Measurements from ENCODE around the gene GPRIN1. TPM values are rescaled to one million over a fixed set of nuclear protein-coding genes. Genes with fewer than 3 reads are reported as not detected.

Gene GPRIN1
- total RNA-seq, 1 donor from 2014 or later: 1.9 TPM

- no peak for ATAC-seq
These were observed 32.9 kb upstream of the GPRIN1 start for GRCh38 chr5:176642675-176643490.

- no peak for ATAC-seq
These were observed 30.7 kb upstream of the GPRIN1 start for GRCh38 chr5:176640616-176641015.

- no peak for ATAC-seq
These were observed 30.0 kb upstream of the GPRIN1 start for GRCh38 chr5:176639981-176640380.

GRCh38 chr5:176639208-176639607 lies 29.3 kb upstream of the GPRIN1 start:
- no peak for ATAC-seq

GRCh38 chr5:176638437-176638836 lies 28.5 kb upstream of the GPRIN1 start:
- ATAC-seq: no peak

- no peak for ATAC-seq
These were observed 27.6 kb upstream of the GPRIN1 start for GRCh38 chr5:176637556-176637955.

- no peak for ATAC-seq
These were observed 26.5 kb upstream of the GPRIN1 start for GRCh38 chr5:176636426-176636825.

- no peak for ATAC-seq
These were observed 23.6 kb upstream of the GPRIN1 start for GRCh38 chr5:176633598-176633997.

GRCh38 chr5:176632745-176633144 lies 22.8 kb upstream of the GPRIN1 start:
- no peak for ATAC-seq

GRCh38 chr5:176631383-176632200 lies 21.6 kb upstream of the GPRIN1 start:
- ATAC-seq: no peak

- no peak for ATAC-seq
These were observed 20.8 kb upstream of the GPRIN1 start for GRCh38 chr5:176630681-176631222.

GRCh38 chr5:176629853-176630680 lies 20.1 kb upstream of the GPRIN1 start, which contains the start of the genes EIF4E1B and SNCB:
Gene EIF4E1B, plus strand, starts transcription at chr5:176630675. Its CDS starts 12,113 bp downstream, at chr5:176642788.
Gene SNCB, minus strand, starts transcription at chr5:176630534. Its CDS starts 880 bp downstream, at chr5:176629654.
- peak; percentile 48 for ATAC-seq

GRCh38 chr5:176629317-176629852 lies 19.4 kb upstream of the GPRIN1 start:
- no peak for ATAC-seq

GRCh38 chr5:176628406-176629228 lies 18.7 kb upstream of the GPRIN1 start:
- ATAC-seq: no peak

- no peak for ATAC-seq
These were observed 17.6 kb upstream of the GPRIN1 start for GRCh38 chr5:176627582-176627981.

- no peak for ATAC-seq
These were observed 16.9 kb upstream of the GPRIN1 start for GRCh38 chr5:176626876-176627236.

- peak; percentile 72 for ATAC-seq
These were observed 16.3 kb upstream of the GPRIN1 start for GRCh38 chr5:176625966-176626875.

- no peak for ATAC-seq
These were observed 15.6 kb upstream of the GPRIN1 start for GRCh38 chr5:176625512-176625911.

GRCh38 chr5:176624938-176625337 lies 15.0 kb upstream of the GPRIN1 start:
- ATAC-seq: no peak

- ATAC-seq: no peak
These were observed 14.2 kb upstream of the GPRIN1 start for GRCh38 chr5:176624142-176624541.
